GM12864 (cell line): Measurements from ENCODE around the gene RPS6KC1.

Experiments used
- DNase-seq: peaks from one replicate; pipeline ENCODE4 v3.0.0-alpha.2; 2011; ENCODE audit warnings: low read depth
- H3K4me3 ChIP-seq: 2 replicates; pipeline ENCODE4 v1.5.1; 2011; ENCODE audit warnings: mild to moderate bottlenecking, low read depth, low read length, control low read depth
- TF ChIP-seq, protein P1 (sequence below): IDR thresholded peaks from 2 replicates; pipeline ENCODE4 v1.5.1; 2011; ENCODE audit warnings: low read depth, mild to moderate bottlenecking, moderate library complexity, low read length, control low read depth, inconsistent platforms; ENCODE audit errors: missing control alignments

RPS6KC1 gene

DNA sequence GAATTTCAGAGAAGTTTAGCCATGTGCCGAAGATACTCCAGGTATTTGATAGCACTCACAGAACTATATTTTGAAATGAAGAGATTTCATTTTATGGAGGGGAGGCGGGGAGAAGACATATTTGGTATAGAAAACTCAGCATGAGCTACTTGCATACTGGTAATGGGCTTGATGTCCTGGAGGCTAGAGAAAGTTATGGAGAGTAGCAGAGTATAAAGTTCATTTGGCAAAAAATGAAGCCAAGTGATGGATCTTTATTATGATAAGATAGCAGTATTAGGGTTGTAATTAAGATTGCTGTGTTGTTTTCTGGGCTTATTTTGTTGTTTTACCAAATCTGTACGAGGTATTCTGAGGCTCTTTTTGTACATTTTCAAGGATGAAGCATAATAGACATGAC is 72.0 kb downstream of the RPS6KC1 start:
- no peak overlapping the region for H3K4me3 ChIP-seq
- no peak for DNase-seq
- TF ChIP-seq, protein P1, sequence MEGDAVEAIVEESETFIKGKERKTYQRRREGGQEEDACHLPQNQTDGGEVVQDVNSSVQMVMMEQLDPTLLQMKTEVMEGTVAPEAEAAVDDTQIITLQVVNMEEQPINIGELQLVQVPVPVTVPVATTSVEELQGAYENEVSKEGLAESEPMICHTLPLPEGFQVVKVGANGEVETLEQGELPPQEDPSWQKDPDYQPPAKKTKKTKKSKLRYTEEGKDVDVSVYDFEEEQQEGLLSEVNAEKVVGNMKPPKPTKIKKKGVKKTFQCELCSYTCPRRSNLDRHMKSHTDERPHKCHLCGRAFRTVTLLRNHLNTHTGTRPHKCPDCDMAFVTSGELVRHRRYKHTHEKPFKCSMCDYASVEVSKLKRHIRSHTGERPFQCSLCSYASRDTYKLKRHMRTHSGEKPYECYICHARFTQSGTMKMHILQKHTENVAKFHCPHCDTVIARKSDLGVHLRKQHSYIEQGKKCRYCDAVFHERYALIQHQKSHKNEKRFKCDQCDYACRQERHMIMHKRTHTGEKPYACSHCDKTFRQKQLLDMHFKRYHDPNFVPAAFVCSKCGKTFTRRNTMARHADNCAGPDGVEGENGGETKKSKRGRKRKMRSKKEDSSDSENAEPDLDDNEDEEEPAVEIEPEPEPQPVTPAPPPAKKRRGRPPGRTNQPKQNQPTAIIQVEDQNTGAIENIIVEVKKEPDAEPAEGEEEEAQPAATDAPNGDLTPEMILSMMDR: no peak

DNA sequence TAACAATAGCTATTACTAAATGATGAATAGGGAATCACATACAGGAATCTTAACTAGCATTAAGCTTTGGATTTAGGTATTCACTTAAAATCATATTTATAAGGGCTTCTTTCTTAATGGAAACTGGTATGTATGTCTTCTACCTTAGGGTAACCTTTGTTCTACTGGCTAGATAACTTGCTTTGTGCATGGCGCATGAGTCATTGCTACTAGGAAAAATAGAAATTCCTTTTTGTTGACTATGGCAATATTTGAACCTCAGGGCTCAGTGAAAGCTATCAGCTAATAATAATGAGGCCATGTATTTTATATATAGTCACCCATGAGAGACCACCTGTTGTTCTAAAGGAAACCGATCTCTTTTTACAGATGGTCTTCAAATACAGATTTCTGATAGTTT is 72.5 kb downstream of the RPS6KC1 start:
- no peak overlapping the region for H3K4me3 ChIP-seq
- TF ChIP-seq, protein P1: no peak
- no peak for DNase-seq

DNA sequence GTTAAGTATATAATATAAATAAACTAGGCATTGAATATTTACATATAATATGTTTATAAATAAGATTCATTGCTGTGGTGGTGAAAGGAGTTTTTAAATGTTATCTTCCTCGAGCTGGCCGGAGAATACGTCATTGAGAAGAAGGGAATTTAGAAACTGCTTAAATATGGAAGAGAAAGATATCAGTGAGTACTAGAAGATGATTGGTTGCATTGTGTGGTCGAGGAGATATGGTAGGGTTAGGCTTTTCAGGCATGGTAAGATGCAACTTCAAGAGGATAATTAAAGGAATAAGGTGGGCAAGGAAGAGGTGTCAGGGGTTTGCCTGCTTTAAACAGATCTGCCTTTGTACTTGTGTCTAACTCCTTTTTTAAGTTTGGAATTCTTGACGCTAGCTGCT is 73.5 kb downstream of the RPS6KC1 start:
- no peak for DNase-seq
- no peak overlapping the region for H3K4me3 ChIP-seq
- TF ChIP-seq, protein P1: no peak

DNA sequence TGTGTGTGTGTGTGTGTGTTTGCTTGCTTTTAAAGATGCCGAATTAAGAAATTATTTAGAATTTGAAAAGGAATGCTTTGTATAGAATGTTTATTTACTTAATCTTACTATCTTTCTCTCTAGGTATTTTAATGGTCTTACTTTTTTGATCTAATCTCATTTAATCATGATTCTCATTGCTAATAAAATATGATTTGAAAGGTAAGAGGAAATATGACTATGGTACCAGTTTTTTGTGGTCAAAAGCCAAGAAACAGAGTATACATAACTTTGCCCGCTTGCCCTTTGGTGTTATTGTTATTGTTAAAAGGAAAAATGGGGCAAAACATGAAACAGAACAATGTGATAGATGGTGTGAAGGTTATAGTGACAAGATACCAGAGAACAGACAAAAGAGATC is 74.6 kb downstream of the RPS6KC1 start:
- TF ChIP-seq, protein P1: no peak

DNA sequence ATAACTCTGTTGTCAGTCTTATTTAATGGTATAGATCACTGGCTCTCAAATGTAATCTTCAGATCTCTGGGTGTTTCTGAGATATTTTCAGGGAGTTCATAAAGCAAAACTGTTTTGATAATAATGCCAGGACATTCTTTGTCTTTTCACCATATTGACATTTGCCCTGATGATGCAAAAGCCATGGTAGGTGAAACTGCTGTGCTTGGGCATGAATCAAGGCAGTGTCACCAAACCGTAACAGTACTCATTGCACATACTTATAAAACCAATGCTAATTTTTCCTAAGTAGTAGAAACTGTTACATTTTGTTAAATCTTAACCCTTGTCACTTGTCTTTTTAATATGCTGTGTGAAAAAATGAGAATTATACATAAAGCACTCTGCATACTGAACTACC is 76.0 kb downstream of the RPS6KC1 start:
- DNase-seq: no peak
- TF ChIP-seq, protein P1: no peak

More for the DNA sequence above, 74.6 kb downstream of the RPS6KC1 start:
- no peak for DNase-seq
- no peak overlapping the region for H3K4me3 ChIP-seq

DNA sequence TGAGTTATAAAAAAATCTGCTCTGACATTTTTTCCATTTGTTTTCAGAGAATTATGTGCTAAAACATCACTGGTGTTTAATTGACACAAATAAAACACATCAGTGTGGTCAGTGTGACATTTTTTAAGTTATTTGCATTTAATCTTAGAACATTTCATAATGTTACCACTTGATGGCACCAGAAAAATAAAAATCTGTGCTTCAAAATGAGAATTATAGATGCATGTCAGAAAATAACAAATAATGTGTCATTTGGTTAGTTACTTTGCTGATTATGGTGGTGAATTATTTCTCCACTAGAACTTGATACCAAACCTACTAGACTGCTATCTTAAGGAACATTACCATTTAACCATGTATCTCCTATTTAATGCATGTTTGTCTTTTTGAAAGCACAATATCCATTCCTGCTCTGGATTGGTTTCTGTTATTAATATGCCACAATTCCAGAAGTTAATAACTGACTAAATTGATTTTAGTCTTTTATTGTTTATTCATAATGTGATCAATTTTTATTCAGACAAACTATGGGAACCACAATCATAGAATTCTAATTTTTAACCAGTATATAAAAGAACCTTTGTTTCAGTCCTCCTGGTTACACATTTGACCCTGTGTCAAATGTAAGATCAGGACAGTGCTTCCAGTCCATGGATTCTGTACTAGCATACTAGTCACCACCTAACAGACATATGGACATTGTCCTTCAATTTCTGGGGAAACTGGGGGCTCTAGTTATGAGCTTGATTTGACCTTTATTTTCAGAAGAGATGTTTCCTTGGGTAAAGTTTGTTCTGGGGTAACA is 81.0 kb downstream of the RPS6KC1 start:
- TF ChIP-seq, protein P1: no peak
- no peak for DNase-seq
- H3K4me3 ChIP-seq: no peak overlapping the region

More for the DNA sequence above, 76.0 kb downstream of the RPS6KC1 start:
- H3K4me3 ChIP-seq: no peak overlapping the region

DNA sequence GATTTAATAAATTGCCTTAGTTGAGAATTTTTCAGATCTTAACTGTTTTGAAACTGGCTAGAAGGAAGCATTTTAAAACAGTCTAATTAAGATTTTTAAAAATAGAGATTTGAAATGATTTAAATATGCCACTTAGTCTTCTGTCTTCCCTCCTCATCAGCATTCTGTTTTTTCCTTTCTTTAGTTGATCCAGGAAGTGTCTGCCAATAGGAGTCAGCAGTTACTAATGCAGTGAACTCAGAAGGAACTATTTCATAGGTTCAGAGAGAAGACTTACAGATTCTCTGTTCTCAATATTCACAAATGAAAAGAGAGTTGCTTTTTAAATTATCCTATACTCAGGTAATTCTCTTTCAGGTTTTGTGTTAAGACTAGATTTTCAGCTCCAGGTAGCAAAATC is 84.5 kb downstream of the RPS6KC1 start:
- no peak for DNase-seq
- TF ChIP-seq, protein P1: no peak

More for the DNA sequence above, 84.5 kb downstream of the RPS6KC1 start:
- H3K4me3 ChIP-seq: no peak overlapping the region
